Measurements from ENCODE around the gene LTA. TPM values are rescaled to one million over a fixed set of nuclear protein-coding genes. Genes with fewer than 3 reads are reported as not detected.

LTA gene
- total RNA-seq, 1 experiment from 2014 or later: not detected

DNA sequence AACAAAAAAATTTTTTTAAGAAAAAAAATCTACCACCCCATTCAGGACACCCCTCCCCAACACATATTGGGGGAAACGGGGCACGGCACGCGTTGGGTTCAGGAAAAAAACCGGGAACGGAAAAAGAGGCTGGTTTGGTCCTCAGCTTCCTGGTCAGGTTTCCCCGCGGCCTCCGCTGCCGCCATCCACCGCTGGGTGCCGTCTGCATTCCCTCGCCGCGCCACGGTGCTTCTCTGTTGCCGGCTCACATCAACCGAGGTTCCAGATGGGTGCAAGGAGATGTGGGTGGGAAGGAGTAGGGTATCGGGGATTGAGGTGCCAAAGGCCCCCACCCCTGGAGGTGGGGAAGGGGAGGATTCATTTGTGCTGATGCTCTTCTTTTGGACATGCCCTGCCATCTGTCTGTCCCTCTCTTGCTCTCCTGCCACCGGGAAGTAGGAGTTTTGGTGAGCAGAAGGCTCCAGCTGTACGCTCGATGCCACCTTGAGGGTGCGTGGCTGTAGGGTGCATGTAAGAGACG is 37.5 kb upstream of the LTA start:
- Histone ChIP-seq H3K4me1 (replicated peaks) (peaks cover 11% of the 10 kb centered on the region), H3K27ac (no peak overlapping the region), H3K36me3 (peaks cover 97% of the 10 kb centered on the region), H3K27me3 (replicated peaks) (no peaks in the 10 kb centered on the region), H3K4me3 (no peak overlapping the region), H3K9me3 (replicated peaks) (no peaks in the 10 kb centered on the region)
- no peak for DNase-seq (ENCODE audit: low read depth in 1 of 2, low spot score in 2 of 2)

- H3K4me1 ChIP-seq (replicated peaks): peaks cover 16% of the 10 kb centered on the region
- no peak overlapping the region for H3K27ac ChIP-seq
- no peaks in the 10 kb centered on the region for H3K27me3 ChIP-seq (replicated peaks)
- H3K4me3 ChIP-seq: no peak overlapping the region
- H3K9me3 ChIP-seq (replicated peaks): no peaks in the 10 kb centered on the region
- DNase-seq (ENCODE audit: low read depth in 1 of 2, low spot score in 2 of 2): no peak
- peaks cover 99% of the 10 kb centered on the region for H3K36me3 ChIP-seq
Observed at GRCh38 chr6:31535538-31536324, 36.4 kb upstream of the LTA start.

DNA sequence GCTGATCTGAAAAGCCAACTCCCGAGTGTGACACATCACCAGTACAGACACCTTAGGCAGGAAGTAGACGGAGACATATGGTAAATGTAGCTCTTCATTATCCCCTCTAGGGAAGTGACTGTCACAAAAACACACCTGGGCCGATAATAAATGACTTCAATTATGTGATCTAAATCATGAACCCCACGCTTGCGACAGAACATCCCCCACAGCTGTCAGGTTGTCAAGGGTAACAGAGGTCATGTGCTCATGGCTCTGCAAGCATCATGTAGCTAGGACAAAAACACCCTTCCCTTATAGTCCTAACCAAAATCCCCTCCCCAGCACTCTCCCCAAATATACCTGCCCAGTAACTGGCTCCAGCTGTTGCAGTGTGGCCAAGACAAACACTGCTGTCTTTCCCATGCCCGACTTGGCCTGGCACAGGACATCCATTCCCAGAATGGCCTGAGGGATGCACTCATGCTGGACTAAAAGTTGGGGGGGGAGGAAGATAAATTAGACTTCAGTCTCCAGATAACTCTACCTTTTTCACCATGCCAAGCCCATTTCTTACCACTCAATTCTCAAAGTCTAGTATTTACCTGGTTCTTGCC is 33.2 kb upstream of the LTA start:
- peaks cover 76% of the 10 kb centered on the region for H3K36me3 ChIP-seq
- no peak for DNase-seq (ENCODE audit: low read depth in 1 of 2, low spot score in 2 of 2)
- no peak overlapping the region for H3K4me3 ChIP-seq
- no peaks in the 10 kb centered on the region for H3K27me3 ChIP-seq (replicated peaks)
- no peak overlapping the region for H3K27ac ChIP-seq
- no peaks in the 10 kb centered on the region for H3K9me3 ChIP-seq (replicated peaks)
- peaks cover 23% of the 10 kb centered on the region for H3K4me1 ChIP-seq (replicated peaks)

GRCh38 chr6:31540640-31541039 is 31.4 kb upstream of the LTA start:
- Histone ChIP-seq H3K27me3 (replicated peaks) (no peaks in the 10 kb centered on the region), H3K36me3 (peaks cover 58% of the 10 kb centered on the region), H3K4me1 (replicated peaks) (peaks cover 23% of the 10 kb centered on the region), H3K4me3 (peak overlapping the region; percentile 60), H3K9me3 (replicated peaks) (no peaks in the 10 kb centered on the region), H3K27ac (peak overlapping the region; percentile 93)
- peak in 1 of 2 experiments; percentile 21 for DNase-seq (ENCODE audit: low read depth in 1 of 2, low spot score in 2 of 2)

GRCh38 chr6:31541059-31541657 is 30.9 kb upstream of the LTA start:
- no peak for DNase-seq (ENCODE audit: low read depth in 1 of 2, low spot score in 2 of 2)
- Histone ChIP-seq H3K9me3 (replicated peaks) (no peaks in the 10 kb centered on the region), H3K36me3 (peaks cover 53% of the 10 kb centered on the region), H3K27ac (peak overlapping the region; percentile 93), H3K4me3 (peak overlapping the region; percentile 60), H3K27me3 (replicated peaks) (no peaks in the 10 kb centered on the region), H3K4me1 (replicated peaks) (peaks cover 23% of the 10 kb centered on the region)

DNA sequence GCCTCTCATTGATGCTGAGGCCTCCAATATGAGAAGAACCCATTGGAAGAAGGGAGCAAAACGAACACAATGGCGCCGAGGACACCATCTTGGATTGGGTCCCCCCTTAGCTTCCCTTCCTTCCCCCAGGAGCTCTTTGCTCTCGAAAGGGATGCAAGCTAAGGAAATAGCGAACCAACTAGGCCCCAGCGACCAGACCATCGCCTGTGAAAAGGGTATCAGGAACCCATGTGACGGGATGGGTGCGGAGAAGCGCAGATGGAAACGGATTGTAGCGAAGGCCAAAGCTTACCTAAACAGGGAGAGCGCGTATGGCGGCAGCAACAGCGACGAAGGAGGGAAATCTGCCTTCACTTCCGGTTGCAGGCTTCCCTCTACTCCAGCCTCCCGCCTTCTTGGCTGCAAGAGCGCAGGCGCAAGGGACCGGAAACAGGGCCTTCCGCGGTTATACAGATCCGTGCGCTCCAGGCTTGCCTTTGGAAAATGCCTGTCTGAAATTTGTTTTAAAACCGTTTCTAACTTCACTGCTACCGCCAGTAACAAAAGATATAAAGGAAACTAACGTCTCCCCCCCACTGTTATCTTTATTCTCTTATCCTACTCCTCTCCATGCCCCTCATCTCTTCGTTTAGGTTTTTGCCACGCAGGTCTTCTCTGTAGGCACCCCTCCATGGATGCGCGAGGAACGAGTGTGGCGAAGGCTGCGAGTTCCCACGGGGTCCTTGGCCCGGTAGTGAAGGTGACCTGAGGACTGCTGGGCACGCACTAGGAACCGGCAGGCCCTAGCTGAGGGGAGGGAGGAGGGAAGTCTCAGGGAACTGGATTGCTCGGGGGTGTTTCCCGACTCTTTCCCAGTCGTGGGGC is 30.2 kb upstream of the LTA start, which contains the start of gene DDX39B:
Gene DDX39B, minus strand, starts transcription at position 346 of the 864 bp plus-strand sequence. CDS start 1,471 bp downstream, outside the sequence.
- Histone ChIP-seq H3K4me3 (peak within 1 kb of the TSS; percentile 60), H3K9me3 (replicated peaks) (no peaks in the 10 kb centered on the region), H3K36me3 (peaks cover 46% of the 10 kb centered on the region), H3K27me3 (replicated peaks) (no peaks in the 10 kb centered on the region), H3K4me1 (replicated peaks) (peaks cover 23% of the 10 kb centered on the region), H3K27ac (peak within 1 kb of the TSS; percentile 93)
- peak; percentile 97 to 98 for DNase-seq (ENCODE audit: low read depth in 1 of 2, low spot score in 2 of 2)

GRCh38 chr6:31543639-31544038 is 28.4 kb upstream of the LTA start:
- Histone ChIP-seq H3K27ac (no peak overlapping the region), H3K4me3 (no peak overlapping the region), H3K36me3 (peaks cover 34% of the 10 kb centered on the region), H3K27me3 (replicated peaks) (no peaks in the 10 kb centered on the region), H3K9me3 (replicated peaks) (no peaks in the 10 kb centered on the region), H3K4me1 (replicated peaks) (peaks cover 32% of the 10 kb centered on the region)
- no peak for DNase-seq (ENCODE audit: low read depth in 1 of 2, low spot score in 2 of 2)

DNA sequence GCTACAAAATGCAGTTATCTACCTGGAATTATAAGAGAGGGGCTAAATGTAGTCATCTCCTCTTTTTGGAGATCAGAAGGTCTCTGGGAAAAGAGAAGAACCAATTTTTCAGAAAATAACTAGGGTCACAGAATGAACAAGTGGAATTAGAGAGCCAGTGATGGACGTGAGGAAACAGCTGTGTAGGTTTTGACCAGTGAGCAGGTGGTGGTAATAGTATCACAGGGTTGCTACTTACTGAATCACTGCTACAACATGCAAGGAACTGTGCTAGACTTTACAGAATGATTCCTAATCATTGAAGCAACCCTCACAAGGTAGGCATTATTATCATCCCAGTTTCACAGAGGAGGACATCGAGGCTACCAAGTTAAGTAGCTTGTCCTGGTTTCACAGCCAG is 27.4 kb upstream of the LTA start:
- DNase-seq (ENCODE audit: low read depth in 1 of 2, low spot score in 2 of 2): no peak
- peaks cover 34% of the 10 kb centered on the region for H3K36me3 ChIP-seq
- H3K4me1 ChIP-seq (replicated peaks): peaks cover 24% of the 10 kb centered on the region
- H3K27ac ChIP-seq: no peak overlapping the region
- no peaks in the 10 kb centered on the region for H3K27me3 ChIP-seq (replicated peaks)
- no peak overlapping the region for H3K4me3 ChIP-seq
- H3K9me3 ChIP-seq (replicated peaks): no peaks in the 10 kb centered on the region

- Histone ChIP-seq H3K9me3 (replicated peaks) (no peaks in the 10 kb centered on the region), H3K4me3 (no peak overlapping the region), H3K4me1 (replicated peaks) (peaks cover 17% of the 10 kb centered on the region)
Observed at GRCh38 chr6:31545291-31545690, 26.8 kb upstream of the LTA start.

DNA sequence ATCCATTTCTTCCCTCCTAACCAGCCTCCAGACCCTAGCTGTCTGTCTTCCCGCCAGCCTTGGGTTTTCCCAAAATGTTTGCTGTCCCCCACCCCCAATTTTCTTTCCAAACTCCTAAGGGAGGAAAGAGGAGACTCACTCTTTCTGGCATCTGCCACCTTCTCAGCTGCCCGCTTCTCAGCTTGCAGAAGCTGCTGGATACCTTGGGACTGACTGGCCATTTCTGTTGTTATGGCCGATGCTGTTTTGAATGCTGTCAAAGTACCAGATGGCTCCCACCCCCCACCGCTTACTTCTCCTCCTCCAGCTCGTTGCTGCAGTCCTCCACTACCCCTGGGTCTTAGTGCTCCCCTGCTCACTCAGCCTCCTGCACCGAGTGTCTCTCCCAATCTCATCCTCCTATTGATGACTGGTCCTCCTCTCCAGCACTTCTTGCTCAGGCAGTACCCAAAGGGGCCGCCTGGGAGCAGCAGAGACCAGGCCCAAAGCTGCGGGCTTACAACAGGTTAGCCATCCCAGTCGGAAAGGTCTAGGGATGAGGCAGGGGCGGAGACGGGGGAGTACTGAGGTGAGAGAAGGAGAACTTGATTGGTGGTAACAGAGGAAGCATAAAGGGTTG is 25.6 kb upstream of the LTA start, which contains the start of gene ATP6V1G2:
Gene ATP6V1G2, minus strand, starts transcription at position 270 of the 619 bp plus-strand sequence. Its CDS starts 49 bp downstream, at position 221.
- Histone ChIP-seq H3K9me3 (replicated peaks) (no peaks in the 10 kb centered on the region), H3K27me3 (replicated peaks) (no peaks in the 10 kb centered on the region), H3K27ac (peak within 1 kb of the TSS; percentile 59), H3K4me3 (peak within 1 kb of the TSS; percentile 36), H3K4me1 (replicated peaks) (peaks cover 16% of the 10 kb centered on the region), H3K36me3 (peaks cover 26% of the 10 kb centered on the region)
- peak; percentile 87 to 89 for DNase-seq (ENCODE audit: low read depth in 1 of 2, low spot score in 2 of 2)

More at GRCh38 chr6:31545291-31545690, 26.8 kb upstream of the LTA start:
- H3K27ac ChIP-seq: no peak overlapping the region
- no peak for DNase-seq (ENCODE audit: low read depth in 1 of 2, low spot score in 2 of 2)
- H3K36me3 ChIP-seq: peaks cover 29% of the 10 kb centered on the region
- H3K27me3 ChIP-seq (replicated peaks): no peaks in the 10 kb centered on the region

DNA sequence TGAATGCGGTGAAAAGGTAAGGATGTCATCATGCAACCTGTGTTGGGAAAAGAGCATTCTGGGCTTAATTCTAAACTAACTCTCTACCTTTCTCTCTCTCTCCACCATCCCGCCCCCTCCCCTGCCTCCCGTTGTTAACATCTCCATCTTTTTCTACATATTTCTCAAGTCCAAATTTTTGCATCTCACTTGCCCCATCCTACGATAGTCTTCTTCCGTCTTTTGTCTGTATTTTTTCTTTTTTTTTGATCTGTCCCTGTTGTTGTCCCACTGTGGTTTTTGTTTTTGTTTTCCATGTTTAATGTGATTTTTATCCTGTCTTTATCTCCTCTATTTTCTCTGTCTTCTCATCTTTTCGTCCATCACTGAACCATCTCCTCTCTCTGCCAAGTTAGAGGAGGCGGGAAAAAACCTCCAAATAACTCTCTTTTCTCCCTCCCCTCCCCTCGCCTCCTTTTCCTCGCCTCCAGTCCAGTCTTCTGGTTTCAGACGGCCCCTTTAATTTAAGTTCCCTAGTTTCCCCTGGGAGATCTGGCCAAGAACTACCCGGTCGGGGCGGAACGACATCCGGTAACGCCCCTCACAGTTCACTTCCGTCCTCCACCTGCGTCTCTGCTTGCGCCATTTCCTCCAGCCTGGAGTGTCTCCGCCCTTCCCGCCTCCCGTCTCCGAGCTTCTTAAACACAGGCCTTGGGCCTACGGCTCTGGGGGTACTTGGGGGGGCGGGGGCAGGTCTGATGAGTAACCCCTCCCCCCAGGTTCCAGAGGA is 24.9 kb upstream of the LTA start, which contains the start of gene NFKBIL1:
Gene NFKBIL1, plus strand, starts transcription at position 651 of the 769 bp plus-strand sequence. Its CDS starts 87 bp downstream, at position 738.
- Histone ChIP-seq H3K4me1 (replicated peaks) (peaks cover 16% of the 10 kb centered on the region), H3K27me3 (replicated peaks) (no peaks in the 10 kb centered on the region), H3K4me3 (peak within 1 kb of the TSS; percentile 36), H3K36me3 (peaks cover 30% of the 10 kb centered on the region), H3K27ac (peak within 1 kb of the TSS; percentile 59), H3K9me3 (replicated peaks) (no peaks in the 10 kb centered on the region)
- peak; percentile 90 to 97 for DNase-seq (ENCODE audit: low read depth in 1 of 2, low spot score in 2 of 2)

Data from SJSA1 (cell line).